OCI-M2 (cell line): ENCODE results near the gene TRPV3.
"Not testable (repeated sequence)": the region's sequence is repeated elsewhere in the genome, so short reads cannot be mapped to it uniquely, and the experiment has no call there.

Experiments used
- DNase-seq: peaks from one replicate; lab custom pipeline; 2025; ENCODE audit not compliant: unreplicated experiment; lab: John Stamatoyannopoulos, UW

TRPV3 gene

GRCh38 chr17:3527468-3527867 is 30.1 kb downstream of the TRPV3 start:
- no peak for DNase-seq

GRCh38 chr17:3526971-3527370 is 30.6 kb downstream of the TRPV3 start:
- DNase-seq = no peak

- no peak for DNase-seq
Observed at GRCh38 chr17:3526491-3526890, 31.1 kb downstream of the TRPV3 start.

GRCh38 chr17:3524024-3524423 is 33.6 kb downstream of the TRPV3 start:
- no peak for DNase-seq

GRCh38 chr17:3519472-3519871 is 38.1 kb downstream of the TRPV3 start:
- not testable (repeated sequence) for DNase-seq

- DNase-seq = no peak
Observed at GRCh38 chr17:3514873-3515272, 42.7 kb downstream of the TRPV3 start.

- not testable (repeated sequence) for DNase-seq
Observed at GRCh38 chr17:3514167-3514566, 43.4 kb downstream of the TRPV3 start.

GRCh38 chr17:3513305-3514035 is 44.1 kb downstream of the TRPV3 start:
- no peak for DNase-seq

- no peak for DNase-seq
Observed at GRCh38 chr17:3512505-3513171, 45.0 kb downstream of the TRPV3 start.

GRCh38 chr17:3511852-3512504 is 45.6 kb downstream of the TRPV3 start:
- no peak for DNase-seq

GRCh38 chr17:3510090-3510489 is 47.5 kb downstream of the TRPV3 start:
- DNase-seq = no peak

GRCh38 chr17:3507869-3508268 is 49.7 kb downstream of the TRPV3 start:
- no peak for DNase-seq

- no peak for DNase-seq
Observed at GRCh38 chr17:3507071-3507470, 50.5 kb downstream of the TRPV3 start.

- no peak for DNase-seq
Observed at GRCh38 chr17:3506054-3506453, 51.6 kb downstream of the TRPV3 start.

- DNase-seq = no peak
Observed at GRCh38 chr17:3505008-3505407, 52.6 kb downstream of the TRPV3 start.

- no peak for DNase-seq
Observed at GRCh38 chr17:3503285-3503684, 54.3 kb downstream of the TRPV3 start.

GRCh38 chr17:3502466-3502865 is 55.1 kb downstream of the TRPV3 start:
- DNase-seq = no peak

- no peak for DNase-seq
Observed at GRCh38 chr17:3501344-3501743, 56.3 kb downstream of the TRPV3 start.

GRCh38 chr17:3497101-3497500 is 60.5 kb downstream of the TRPV3 start:
- DNase-seq = no peak

GRCh38 chr17:3485481-3486068 is 72.0 kb downstream of the TRPV3 start:
- DNase-seq = no peak

GRCh38 chr17:3482852-3483251 is 74.8 kb downstream of the TRPV3 start:
- no peak for DNase-seq

- DNase-seq = no peak
Observed at GRCh38 chr17:3479988-3480387, 77.6 kb downstream of the TRPV3 start.
